Duodenal mucosa (tissue), 2 donors: Measurements from ENCODE around the gene AKAP13.

Experiments used
- H3K27ac ChIP-seq: one replicate; pipeline ENCODE4 v1.7.0; 2013; ENCODE audit warnings: low read depth, low read length
- H3K27me3 ChIP-seq, 2 donors: one replicate each; pipeline ENCODE4 v1.7.0; 2013; ENCODE audit warnings: low read length in 2 of 2, control low read depth in 1 of 2; ENCODE audit not compliant: insufficient read depth in 2 of 2, control insufficient read depth in 1 of 2
- H3K36me3 ChIP-seq, 2 donors: one replicate each; pipeline ENCODE4 v1.7.0; 2013; ENCODE audit warnings: low read length in 2 of 2, control low read depth in 1 of 2; ENCODE audit not compliant: insufficient read depth in 2 of 2, control insufficient read depth in 1 of 2
- H3K4me1 ChIP-seq, 2 donors: one replicate each; pipeline ENCODE4 v1.7.0; 2013; ENCODE audit warnings: low read length in 2 of 2, control low read depth in 1 of 2; ENCODE audit not compliant: insufficient read depth in 2 of 2, control insufficient read depth in 1 of 2
- H3K4me3 ChIP-seq, 2 donors: one replicate each; pipeline ENCODE4 v1.7.0; 2013; ENCODE audit warnings: low read length in 2 of 2, low read depth in 1 of 2
- H3K9ac ChIP-seq, 2 donors: one replicate each; pipeline ENCODE4 v1.7.0; 2013; ENCODE audit warnings: low read length in 2 of 2, low read depth in 1 of 2
- H3K9me3 ChIP-seq, 2 donors: one replicate each; pipeline ENCODE4 v1.7.0; 2013; ENCODE audit warnings: low read length in 2 of 2, control low read depth in 1 of 2; ENCODE audit not compliant: control insufficient read depth in 1 of 2

AKAP13 gene

DNA sequence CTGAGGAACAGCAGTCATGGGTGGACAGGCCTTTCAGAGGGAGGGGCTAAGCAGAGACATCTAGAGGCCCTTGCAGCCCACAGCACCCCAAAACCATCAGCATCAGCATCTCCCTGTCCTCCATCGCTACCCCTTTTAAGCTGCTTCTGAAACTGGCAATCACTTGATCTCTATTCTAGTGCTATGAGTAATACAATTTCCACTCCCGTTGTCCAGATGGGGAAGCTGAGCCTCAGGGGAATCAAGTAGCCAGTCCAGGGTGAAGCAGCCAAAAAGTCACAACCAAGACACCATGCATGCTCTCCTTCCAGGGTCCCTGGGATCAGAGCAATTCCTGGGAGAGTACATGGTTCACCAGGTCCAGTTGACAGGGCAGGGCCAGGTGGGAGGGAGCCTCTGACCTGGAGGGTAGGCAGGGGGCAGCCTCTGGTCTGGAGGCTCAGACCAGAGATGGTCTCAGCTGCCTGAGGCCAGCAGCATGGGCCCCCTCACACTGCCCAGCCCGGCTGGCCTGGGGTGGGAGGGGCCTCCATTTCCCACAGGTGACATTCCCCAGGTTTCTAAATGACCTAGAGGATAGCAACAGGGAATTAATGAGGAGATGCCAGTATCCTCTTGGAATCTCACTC lies 384.4 kb downstream of the AKAP13 start:
- H3K9ac ChIP-seq = no peak overlapping the region
- no peaks in the 10 kb centered on the region for H3K9me3 ChIP-seq
- no peak overlapping the region for H3K4me3 ChIP-seq
- no peaks in the 10 kb centered on the region for H3K4me1 ChIP-seq
- H3K27me3 ChIP-seq = no peaks in the 10 kb centered on the region
- no peak overlapping the region for H3K27ac ChIP-seq
- H3K36me3 ChIP-seq = peaks cover 3 to 37% of the 10 kb centered on the region in 2 donors

DNA sequence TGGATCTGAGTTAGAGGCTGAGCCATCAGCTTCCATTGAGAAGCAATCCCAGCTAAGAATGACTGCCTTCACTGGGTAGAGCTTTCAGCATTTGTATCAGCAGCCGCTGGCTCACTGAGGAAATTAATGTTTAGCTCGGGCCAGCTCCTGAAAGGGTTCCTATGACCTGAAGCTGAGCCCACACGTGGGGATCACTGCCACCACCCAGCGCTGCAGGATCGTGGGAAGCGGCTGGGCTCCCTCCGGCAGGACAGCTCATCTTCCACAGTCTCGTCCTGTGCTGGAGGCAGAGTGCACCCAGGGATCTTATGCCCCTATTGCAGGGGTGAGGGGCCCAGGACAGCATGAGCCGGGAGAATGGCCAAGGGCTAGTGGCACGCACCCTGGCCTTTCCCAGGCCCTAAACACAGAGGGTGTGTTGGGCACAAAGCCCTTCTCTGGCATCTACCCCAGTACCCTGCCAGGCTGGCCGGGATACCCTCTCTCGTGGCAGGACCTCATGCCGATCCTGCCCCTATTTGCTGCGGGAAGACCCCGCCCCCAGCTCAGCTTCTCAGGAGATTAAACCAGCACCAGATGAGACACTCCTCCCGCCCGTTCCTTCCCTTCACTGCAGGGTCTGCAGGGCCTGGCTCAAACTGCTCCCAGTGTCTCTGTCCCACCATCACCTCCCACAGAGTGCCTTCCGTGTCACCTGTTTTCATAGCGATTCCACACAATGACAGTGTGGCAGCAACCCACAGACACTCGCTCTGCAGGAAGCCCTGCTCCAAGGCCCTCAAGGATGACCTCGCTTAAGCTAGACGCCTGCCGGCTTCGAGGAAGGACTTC lies 385.8 kb downstream of the AKAP13 start:
- peaks cover 0 to under 1% of the 10 kb centered on the region in 2 donors for H3K4me1 ChIP-seq
- no peak overlapping the region for H3K4me3 ChIP-seq

DNA sequence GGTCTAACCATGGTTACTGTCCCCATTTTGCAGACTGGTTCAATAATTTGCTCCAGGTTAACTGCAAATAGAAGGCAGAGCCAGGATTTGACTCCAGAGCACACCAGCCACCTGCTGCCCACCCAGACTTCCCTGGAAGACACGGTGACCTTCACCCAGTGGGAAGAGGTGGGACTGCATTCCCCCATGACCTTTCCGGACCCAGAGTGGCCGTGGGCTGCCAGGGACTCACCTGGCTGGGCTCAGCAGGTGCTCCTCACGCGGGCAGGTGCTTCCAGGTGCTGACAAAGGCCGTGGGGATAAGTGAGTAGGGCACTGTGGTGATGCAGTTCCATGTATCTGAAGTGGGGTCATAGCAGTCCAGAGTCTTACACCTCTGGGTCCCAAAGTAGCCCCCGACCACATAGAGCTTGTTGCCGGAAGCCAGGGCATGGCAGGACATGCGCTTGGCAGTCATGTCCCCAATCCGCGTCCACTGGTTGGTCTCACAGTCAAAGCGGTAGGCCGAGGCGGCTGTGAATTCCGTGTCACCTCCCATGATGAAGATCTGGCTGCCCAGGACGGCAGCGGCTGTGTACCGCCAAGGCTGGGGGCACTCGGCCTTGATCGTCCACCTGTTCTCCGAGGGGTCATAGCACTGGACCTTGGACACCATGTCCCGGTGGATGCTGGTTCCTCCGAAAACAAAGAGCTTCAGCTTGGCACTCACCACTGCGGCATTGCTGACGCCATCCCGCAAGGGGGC lies 387.6 kb downstream of the AKAP13 start:
- H3K27me3 ChIP-seq = no peaks in the 10 kb centered on the region
- no peak overlapping the region for H3K9ac ChIP-seq
- H3K4me1 ChIP-seq = peaks cover 0 to 18% of the 10 kb centered on the region in 2 donors
- no peaks in the 10 kb centered on the region for H3K9me3 ChIP-seq
- H3K36me3 ChIP-seq = peaks cover 0 to 32% of the 10 kb centered on the region in 2 donors
- H3K4me3 ChIP-seq = no peak overlapping the region
- H3K27ac ChIP-seq = no peak overlapping the region

More for the DNA sequence above, 385.8 kb downstream of the AKAP13 start:
- peaks cover 0 to 37% of the 10 kb centered on the region in 2 donors for H3K36me3 ChIP-seq
- no peak overlapping the region for H3K27ac ChIP-seq
- H3K27me3 ChIP-seq = no peaks in the 10 kb centered on the region
- no peak overlapping the region for H3K9ac ChIP-seq
- H3K9me3 ChIP-seq = no peaks in the 10 kb centered on the region

DNA sequence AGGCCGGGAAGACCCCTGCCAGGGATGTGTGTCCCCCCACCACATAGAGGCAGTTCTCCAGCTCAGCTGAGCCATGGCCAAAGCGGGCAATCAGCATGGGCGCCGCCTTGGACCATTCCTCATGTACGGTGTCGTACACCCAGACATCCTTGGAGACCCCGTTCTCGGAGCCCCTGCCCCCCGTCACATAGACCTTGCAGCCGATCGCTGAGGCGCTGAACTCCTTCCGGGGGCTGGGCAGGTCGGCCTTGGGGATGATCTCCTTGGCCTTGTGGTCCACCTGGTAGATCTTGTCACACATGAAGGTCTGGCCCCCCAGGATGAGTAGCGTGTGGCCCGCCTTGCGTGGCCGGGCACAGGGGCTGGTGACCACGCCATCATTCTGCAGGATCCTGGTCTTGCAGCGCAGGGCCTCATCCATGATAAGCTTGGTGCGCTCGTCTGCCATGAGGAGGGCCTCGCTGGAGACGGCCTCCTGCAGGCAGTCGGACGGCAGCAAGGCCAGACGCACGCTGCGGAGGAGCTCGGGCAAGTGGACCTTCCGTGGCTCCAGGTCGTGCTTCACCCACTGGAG lies 388.3 kb downstream of the AKAP13 start:
- H3K36me3 ChIP-seq = peaks cover 0 to 30% of the 10 kb centered on the region in 2 donors
- no peaks in the 10 kb centered on the region for H3K9me3 ChIP-seq
- H3K4me3 ChIP-seq = no peak overlapping the region
- no peak overlapping the region for H3K27ac ChIP-seq
- no peak overlapping the region for H3K9ac ChIP-seq
- H3K4me1 ChIP-seq = peaks cover 0 to 22% of the 10 kb centered on the region in 2 donors
- H3K27me3 ChIP-seq = no peaks in the 10 kb centered on the region

DNA sequence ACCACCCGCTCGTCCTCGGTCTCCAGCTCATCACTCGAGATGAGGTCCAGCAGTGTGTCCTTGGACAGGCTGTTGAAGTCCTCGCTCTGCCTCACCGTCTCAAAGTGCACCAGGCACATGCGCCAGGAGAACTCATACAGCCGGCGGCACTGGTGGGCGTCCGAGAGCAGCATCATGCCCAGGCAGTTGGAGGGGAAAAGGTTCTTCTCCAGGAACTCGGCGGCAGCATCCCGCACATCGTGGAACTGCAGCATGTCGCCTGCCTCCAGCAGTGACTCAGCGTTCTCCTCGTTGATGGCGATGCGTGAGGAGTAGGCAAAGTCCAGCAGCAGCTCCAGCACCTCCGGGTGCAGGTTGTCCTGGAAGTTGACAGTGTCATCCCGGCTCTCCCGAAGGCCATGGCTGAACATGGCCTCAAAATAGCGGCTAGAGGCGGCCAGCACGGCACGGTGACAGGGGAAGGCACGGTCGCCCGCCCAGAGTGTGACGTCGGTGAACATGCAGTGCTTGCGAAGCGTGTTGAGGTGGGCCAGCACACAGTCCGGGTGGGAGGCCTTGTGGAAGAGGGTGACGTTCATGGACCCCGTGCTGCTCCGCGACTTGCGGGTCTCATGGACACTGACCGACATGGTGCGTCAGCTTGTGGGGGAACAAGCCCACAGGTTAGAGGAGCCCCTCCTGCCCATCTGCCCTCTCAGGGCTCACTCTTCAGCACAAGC lies 388.9 kb downstream of the AKAP13 start:
- no peak overlapping the region for H3K4me3 ChIP-seq
- peaks cover 0 to 23% of the 10 kb centered on the region in 2 donors for H3K36me3 ChIP-seq
- H3K9me3 ChIP-seq = no peaks in the 10 kb centered on the region
- H3K4me1 ChIP-seq = peaks cover 0 to 22% of the 10 kb centered on the region in 2 donors
- H3K27me3 ChIP-seq = no peaks in the 10 kb centered on the region
- H3K9ac ChIP-seq = no peak overlapping the region
- H3K27ac ChIP-seq = no peak overlapping the region

DNA sequence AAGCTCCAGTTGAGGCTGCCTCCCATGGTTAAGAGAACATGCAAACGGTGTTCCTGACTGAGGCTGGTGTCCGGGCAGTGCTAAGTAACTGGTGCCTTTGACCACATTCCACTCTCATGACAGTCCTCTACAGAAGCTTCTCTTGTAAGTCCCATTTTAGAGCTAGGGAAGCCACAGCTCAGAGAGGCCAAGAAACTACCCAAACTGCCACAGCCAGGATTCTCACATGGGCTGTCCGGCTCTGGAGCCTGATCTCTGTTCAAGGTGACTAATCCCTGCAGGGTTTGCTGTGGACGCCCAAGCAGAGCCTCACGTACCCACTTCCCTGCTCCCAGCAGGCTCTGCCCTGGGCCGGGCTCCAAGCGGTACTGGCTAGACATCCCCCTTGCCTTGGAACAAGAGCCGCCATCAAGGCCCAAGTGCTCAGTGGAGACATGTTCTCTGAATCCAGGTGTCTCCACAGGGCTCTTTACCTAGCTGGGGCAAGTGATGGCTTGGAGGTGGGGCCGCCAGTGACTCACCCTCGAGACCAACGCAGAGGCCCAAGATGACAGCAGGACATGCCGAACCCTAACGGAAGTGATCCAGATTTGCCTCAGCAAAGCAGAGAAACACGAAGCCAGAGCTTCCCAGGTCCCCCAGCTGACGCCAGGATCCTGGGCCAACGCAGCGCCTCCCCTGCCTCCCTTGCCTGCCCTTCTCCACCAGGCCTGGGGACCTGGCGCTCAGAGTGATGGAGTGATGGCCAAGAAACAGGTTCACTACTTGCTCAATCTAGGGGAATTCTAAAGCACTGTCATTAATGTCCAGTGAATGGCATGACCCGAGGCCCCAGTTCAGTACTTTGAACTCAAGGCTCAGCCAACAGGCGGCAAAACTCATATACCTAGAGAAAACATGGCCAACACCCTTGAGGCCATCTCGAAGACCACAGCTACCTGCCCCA lies 390.0 kb downstream of the AKAP13 start:
- no peaks in the 10 kb centered on the region for H3K27me3 ChIP-seq
- H3K9me3 ChIP-seq = no peaks in the 10 kb centered on the region
- peaks cover 0 to 22% of the 10 kb centered on the region in 2 donors for H3K4me1 ChIP-seq
- peaks cover 0 to 17% of the 10 kb centered on the region in 2 donors for H3K36me3 ChIP-seq
- H3K9ac ChIP-seq = no peak overlapping the region
- H3K27ac ChIP-seq = no peak overlapping the region
- H3K4me3 ChIP-seq = no peak overlapping the region

DNA sequence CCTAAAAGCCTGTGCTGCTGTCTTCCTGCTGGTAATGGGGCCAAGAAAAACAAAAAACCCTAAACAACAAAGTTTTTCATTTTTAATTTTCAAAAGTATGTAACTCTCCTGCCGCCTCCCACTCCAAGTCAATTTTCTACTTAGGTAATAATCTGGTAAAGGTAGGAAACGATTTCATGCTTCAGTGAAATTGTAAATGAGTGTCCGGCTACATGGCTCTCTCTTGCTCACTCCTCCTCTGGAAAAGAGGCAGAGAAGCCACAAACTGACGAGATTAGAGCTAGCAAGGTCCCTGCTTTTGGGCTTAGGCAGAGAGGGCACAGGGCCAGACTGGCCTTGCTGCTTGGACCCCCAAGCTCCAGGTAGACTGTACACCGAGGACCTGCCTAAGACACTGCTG lies 390.9 kb downstream of the AKAP13 start:
- peak overlapping the region; percentile 13 for H3K27ac ChIP-seq
- H3K4me3 ChIP-seq = no peak overlapping the region
- no peak overlapping the region for H3K9ac ChIP-seq
- H3K27me3 ChIP-seq = no peaks in the 10 kb centered on the region
- H3K36me3 ChIP-seq = peaks cover 0 to 17% of the 10 kb centered on the region in 2 donors
- H3K4me1 ChIP-seq = peaks cover 5 to 22% of the 10 kb centered on the region in 2 donors
- no peaks in the 10 kb centered on the region for H3K9me3 ChIP-seq

DNA sequence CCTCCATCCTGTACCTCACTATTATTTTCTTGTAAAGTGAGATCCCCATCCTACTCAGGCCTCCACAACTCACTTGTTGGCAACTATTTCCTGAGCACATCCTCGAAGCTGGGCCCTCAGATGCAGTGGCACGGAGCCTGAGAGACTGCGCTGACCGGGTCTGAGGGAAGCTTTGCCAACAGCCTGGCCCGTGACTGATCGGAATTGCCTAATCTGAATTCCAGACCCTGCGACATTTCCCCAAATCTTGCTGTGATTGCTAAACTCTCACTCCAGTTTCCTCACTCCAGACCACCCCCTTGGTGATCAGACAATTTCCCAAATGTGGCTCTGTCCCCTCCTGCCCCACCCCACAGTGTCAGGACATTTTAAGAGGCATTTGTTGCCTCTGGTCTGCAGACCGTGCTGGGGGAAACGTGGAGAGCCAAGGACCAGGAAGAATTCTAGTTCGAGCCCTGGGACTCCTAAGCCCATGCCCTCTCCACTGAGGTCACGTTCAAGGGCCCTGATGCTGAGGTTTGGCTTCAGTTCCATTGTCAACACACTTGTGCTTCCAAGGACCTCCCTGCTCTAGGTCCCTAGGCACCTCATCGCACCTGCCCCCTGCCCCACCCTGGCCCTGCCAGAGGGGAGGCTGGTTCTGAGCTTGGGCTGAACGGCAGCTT lies 391.5 kb downstream of the AKAP13 start:
- Histone ChIP-seq H3K9me3 (no peaks in the 10 kb centered on the region), H3K4me3 (no peak overlapping the region), H3K9ac (no peak overlapping the region), H3K4me1 (peaks cover 5 to 22% of the 10 kb centered on the region in 2 donors), H3K27me3 (no peaks in the 10 kb centered on the region), H3K36me3 (peaks cover 0 to 17% of the 10 kb centered on the region in 2 donors), H3K27ac (peak overlapping the region; percentile 35)
